GM12874 (cell line): ENCODE measurements around the gene PDLIM5.

ENCODE experiments used
- TF ChIP-seq, protein P1 (sequence below): IDR thresholded peaks from 2 replicates; pipeline ENCODE4 v1.5.1; 2011; ENCODE audit warnings: low read depth, mild to moderate bottlenecking, control low read depth, low read length, moderate library complexity; ENCODE audit not compliant: insufficient read depth

The PDLIM5 gene

DNA sequence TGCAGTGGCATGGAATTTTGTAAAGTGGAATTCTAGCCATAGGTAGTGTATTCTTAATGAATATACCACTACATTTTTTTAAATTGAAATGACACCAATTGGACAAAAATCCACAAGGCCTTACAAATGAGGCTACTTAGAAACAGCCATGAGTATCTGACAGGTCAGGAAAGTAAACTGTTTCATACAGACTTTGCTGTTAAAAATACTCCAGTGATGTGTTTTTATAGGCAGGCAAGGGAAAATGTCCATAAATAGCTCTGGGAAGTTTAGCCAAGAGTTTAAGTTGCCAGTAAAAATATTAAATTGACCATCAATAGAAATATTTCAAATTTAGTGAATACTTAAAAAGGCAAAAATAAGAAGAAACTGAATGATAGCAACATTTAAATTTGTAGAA is 41.8 kb upstream of the PDLIM5 start:
- TF ChIP-seq, protein P1, sequence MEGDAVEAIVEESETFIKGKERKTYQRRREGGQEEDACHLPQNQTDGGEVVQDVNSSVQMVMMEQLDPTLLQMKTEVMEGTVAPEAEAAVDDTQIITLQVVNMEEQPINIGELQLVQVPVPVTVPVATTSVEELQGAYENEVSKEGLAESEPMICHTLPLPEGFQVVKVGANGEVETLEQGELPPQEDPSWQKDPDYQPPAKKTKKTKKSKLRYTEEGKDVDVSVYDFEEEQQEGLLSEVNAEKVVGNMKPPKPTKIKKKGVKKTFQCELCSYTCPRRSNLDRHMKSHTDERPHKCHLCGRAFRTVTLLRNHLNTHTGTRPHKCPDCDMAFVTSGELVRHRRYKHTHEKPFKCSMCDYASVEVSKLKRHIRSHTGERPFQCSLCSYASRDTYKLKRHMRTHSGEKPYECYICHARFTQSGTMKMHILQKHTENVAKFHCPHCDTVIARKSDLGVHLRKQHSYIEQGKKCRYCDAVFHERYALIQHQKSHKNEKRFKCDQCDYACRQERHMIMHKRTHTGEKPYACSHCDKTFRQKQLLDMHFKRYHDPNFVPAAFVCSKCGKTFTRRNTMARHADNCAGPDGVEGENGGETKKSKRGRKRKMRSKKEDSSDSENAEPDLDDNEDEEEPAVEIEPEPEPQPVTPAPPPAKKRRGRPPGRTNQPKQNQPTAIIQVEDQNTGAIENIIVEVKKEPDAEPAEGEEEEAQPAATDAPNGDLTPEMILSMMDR: no peak

DNA sequence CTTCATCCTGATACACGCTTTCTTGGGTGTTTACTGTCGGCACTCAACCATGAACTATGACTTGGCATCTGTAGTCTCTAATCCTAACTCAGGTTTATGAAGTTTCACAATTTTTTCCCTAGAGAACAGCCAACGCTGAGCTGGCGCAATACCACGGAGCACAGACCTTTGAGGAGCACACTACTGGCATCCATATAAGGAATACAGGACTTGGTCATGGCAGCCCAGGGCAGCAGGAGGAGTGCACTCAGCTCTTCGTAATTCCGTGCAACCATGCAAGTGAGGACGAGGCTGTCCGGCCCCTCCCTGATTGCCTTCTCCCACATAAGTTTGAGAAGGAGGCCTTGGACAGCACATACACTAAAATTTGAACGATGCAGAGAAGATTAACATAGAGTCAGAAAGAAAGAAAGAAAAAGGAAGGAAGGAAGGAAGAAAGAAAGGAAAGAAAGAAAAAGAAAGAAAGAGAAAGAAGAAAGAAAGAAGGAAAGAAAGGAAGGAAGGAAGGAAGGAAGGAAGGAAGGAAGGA is 41.0 kb upstream of the PDLIM5 start:
- TF ChIP-seq, protein P1: no peak

DNA sequence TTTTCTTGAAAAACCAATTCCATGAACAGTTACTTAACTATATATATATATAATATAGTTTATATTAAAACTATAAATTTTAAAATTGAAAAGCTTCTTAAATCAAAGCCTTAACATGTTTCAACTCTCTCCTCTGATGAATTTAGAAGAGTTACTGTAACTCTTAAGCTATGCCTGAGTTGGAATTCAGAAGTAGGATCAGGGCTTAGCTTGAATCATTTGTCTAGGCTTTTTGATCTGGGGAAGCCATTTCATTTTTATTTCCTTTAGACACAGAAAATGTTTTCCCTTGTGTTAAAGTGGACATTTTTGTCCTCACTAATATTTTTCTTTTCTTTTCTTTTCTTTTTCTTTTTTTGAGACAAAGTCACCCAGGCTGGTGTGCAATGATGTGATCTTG is 40.4 kb upstream of the PDLIM5 start:
- TF ChIP-seq, protein P1: no peak

DNA sequence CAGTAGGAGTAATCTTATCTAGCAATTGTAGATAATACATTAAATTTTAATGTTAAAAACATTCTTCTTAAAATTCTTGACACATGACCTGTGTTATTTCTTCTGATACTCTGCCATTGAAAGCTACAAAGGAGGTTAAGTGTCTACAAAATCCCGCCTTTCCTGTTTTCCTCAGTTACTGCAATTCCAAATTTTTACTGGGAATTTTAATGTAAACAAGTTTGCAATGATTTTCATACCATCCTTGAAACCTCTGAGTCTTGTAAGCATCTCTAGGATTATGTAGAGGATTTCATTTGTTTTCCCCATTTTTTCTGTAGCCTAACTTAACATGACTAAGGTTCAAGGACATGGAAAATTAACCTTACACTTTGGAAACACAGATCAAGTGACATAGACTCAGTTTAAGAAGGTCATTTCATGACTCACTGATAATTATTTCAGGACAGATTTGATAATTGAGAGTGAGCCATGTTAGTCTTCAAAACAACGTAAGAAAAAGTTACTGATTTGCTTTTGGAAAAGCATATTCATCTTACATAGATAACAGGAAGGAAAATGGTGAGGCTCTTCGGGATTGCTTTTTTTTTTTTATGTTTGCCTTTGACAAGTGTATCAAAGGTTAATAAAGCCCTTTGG is 39.6 kb upstream of the PDLIM5 start:
- TF ChIP-seq, protein P1: no peak

DNA sequence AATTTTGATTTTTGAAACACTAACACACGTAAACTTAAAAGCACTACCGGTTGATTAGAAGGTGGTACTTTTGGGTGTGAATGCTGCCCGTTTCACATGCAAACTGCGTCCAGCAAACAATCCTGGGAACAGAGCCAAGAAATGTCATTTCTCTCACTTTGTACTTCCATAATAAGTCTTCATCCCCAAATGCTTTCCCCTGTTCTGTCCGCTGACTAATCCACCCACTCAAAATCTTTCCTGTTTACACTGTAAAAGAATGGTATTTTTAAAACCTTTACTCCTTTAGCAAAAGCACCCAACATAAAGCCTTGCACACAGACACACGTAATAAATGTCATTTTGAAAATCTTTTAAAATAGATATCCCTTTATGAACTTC is 39.1 kb upstream of the PDLIM5 start:
- TF ChIP-seq, protein P1: no peak

DNA sequence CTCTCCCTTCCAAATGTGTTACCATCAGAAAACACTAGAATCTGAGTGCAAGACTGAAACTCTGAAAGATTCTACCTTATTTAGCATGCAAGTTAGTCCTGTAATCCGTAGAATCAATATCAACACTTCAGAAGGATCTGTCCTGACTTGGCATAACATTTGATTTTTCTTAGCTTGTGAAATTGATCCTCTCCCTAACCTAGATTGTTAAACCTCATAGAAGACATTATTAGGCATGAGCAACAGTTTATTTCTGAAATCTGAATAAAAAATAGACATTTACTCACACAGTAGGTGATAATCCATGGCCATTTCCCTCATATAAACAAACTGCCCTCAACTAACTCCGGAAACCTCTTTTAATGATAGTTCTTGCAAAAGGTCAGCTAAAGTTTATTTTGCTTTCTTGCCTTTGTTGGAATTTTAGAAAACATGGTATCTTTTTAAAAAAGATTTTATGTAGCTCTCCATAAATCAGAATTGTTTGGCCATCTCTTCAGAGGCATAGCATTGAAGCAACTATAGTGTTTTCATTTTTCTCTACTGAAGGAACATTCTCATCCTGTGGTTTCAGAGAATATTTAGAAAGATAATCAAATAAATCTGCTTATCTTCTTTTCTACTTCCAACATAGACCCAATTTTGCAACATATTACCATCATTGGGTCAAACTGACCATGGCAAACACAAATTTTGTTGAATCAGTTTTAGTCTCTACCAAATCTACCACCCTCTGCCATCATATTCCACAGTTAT is 38.5 kb upstream of the PDLIM5 start:
- TF ChIP-seq, protein P1: no peak

DNA sequence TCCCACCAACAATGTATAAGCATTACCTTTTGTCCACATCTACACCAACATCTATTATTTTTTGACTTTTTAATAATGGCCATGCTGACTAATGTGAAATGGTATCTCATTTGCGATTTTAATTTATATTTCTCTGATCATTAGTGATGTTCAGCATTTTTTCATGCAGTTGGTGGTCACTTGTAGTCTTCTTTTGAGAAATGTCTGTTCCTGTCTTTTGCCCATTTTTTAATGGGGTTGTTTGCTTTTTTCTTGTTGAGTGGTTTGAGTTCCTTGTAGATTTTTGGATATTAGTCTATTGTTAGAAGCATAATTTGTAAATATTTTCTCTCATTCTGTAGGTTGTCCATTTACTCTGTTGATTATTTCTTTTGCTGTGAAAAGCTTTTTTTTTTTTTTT is 36.8 kb upstream of the PDLIM5 start:
- TF ChIP-seq, protein P1: no peak
